GM12878 (cell line): ENCODE measurements around the gene PPP1R12B.

Experiments
- CBX3 ChIP-seq: fragments of 200-600 bp; sonication (generic); IDR thresholded peaks from 2 replicates; pipeline ENCODE4 v1.6.1; 2016; ENCODE audit warnings: low read depth, borderline replicate concordance
- DPF2 ChIP-seq: fragments of 450-650 bp; IDR thresholded peaks from 2 replicates; pipeline ENCODE4 v1.6.1; 2017; ENCODE audit warnings: mild to moderate bottlenecking
- FOXK2 ChIP-seq: fragments of 450-650 bp; IDR thresholded peaks from 2 replicates; pipeline ENCODE4 v1.6.1; 2017; ENCODE audit warnings: mild to moderate bottlenecking, moderate library complexity
- HDAC2 ChIP-seq: fragments of 200-600 bp; sonication (generic); IDR thresholded peaks from 2 replicates; pipeline ENCODE4 v1.6.1; 2017
- MXI1 ChIP-seq: fragments of 150-350 bp; IDR thresholded peaks from 2 replicates; pipeline ENCODE4 v1.6.1; 2011; ENCODE audit warnings: low read depth, mild to moderate bottlenecking, inconsistent platforms, low read length, improper control_type of control experiment
- NRF1 ChIP-seq: conservative IDR thresholded peaks from 2 replicates; pipeline ENCODE4 v1.6.1; 2011; ENCODE audit warnings: mild to moderate bottlenecking, low read depth, low read length, improper control_type of control experiment
- SIN3A ChIP-seq: IDR thresholded peaks from 2 replicates; pipeline ENCODE4 v1.6.1; 2012; ENCODE audit warnings: low read depth, low read length, improper control_type of control experiment
- YY1 ChIP-seq: IDR thresholded peaks from 2 replicates; pipeline ENCODE4 v1.6.1; 2011; ENCODE audit warnings: low read depth, mild to moderate bottlenecking, low read length
- ZNF24 ChIP-seq: fragments of 450-650 bp; IDR thresholded peaks from 2 replicates; pipeline ENCODE4 v1.6.1; 2017; ENCODE audit warnings: antibody characterized with exemption, mild to moderate bottlenecking
- ZZZ3 ChIP-seq: IDR thresholded peaks from 2 replicates; pipeline ENCODE4 v1.6.1; 2011; ENCODE audit warnings: low read depth; ENCODE audit not compliant: control insufficient read depth, insufficient read length
- TF ChIP-seq, protein P1 (sequence below), 3 experiments: IDR thresholded peaks in 2 of 3; conservative IDR thresholded peaks in 1 of 3; 2 replicates each; pipeline ENCODE4 v1.5.1; 2011; ENCODE audit warnings: low read depth in 3 of 3, low read length in 3 of 3, mild to moderate bottlenecking in 3 of 3, control low read depth in 2 of 3, moderate library complexity in 2 of 3, inconsistent platforms in 1 of 3, mixed read lengths in 1 of 3; ENCODE audit not compliant: control insufficient read depth in 2 of 3, insufficient read depth in 1 of 3; ENCODE audit errors: extremely low read depth in 1 of 3
- TF ChIP-seq, protein P2 (sequence below): IDR thresholded peaks from 2 replicates; pipeline ENCODE4 v1.6.1; 2012; ENCODE audit warnings: low read length, inconsistent platforms

DNA sequence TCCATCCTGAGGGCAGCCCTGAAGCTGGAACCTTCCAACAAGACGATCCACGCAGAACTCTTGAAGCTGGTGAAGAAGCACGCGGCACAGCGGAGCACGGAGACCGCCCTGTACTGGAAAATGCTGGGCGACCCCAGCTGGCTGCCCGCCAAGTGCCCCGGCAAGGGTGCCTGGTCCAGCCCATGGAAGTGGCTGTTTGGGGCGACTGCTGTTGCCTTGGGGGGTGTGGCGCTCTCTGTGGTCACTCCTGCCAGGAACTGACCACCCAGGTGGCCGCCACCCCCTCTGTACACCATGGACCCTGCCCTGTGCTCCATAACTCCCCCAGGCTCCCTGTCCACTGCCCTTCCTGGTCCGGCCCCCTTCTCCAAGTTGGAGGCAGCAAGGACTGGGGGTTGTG, 90.8 kb downstream of the PPP1R12B start:
- TF ChIP-seq NRF1 = no peak
- TF ChIP-seq ZZZ3 = no peak
- TF ChIP-seq HDAC2 = no peak
- TF ChIP-seq CBX3 = no peak
- TF ChIP-seq, protein P1, sequence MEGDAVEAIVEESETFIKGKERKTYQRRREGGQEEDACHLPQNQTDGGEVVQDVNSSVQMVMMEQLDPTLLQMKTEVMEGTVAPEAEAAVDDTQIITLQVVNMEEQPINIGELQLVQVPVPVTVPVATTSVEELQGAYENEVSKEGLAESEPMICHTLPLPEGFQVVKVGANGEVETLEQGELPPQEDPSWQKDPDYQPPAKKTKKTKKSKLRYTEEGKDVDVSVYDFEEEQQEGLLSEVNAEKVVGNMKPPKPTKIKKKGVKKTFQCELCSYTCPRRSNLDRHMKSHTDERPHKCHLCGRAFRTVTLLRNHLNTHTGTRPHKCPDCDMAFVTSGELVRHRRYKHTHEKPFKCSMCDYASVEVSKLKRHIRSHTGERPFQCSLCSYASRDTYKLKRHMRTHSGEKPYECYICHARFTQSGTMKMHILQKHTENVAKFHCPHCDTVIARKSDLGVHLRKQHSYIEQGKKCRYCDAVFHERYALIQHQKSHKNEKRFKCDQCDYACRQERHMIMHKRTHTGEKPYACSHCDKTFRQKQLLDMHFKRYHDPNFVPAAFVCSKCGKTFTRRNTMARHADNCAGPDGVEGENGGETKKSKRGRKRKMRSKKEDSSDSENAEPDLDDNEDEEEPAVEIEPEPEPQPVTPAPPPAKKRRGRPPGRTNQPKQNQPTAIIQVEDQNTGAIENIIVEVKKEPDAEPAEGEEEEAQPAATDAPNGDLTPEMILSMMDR (IDR thresholded peaks at IDR 0.05 in 2 of 3, conservative IDR thresholded peaks at IDR 0.05 in 1 of 3; ENCODE audit: control insufficient read depth in 2 of 3, extremely low read depth in 1 of 3, insufficient read depth in 1 of 3, low read depth in 3 of 3, low read length in 3 of 3) = no peak
- TF ChIP-seq YY1 = no peak
- TF ChIP-seq, protein P2, sequence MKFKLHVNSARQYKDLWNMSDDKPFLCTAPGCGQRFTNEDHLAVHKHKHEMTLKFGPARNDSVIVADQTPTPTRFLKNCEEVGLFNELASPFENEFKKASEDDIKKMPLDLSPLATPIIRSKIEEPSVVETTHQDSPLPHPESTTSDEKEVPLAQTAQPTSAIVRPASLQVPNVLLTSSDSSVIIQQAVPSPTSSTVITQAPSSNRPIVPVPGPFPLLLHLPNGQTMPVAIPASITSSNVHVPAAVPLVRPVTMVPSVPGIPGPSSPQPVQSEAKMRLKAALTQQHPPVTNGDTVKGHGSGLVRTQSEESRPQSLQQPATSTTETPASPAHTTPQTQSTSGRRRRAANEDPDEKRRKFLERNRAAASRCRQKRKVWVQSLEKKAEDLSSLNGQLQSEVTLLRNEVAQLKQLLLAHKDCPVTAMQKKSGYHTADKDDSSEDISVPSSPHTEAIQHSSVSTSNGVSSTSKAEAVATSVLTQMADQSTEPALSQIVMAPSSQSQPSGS = no peak
- no peak for TF ChIP-seq SIN3A
- no peak for TF ChIP-seq DPF2
- no peak for TF ChIP-seq MXI1
- TF ChIP-seq FOXK2 = no peak
- TF ChIP-seq ZNF24 = no peak
